Amniotic stem cell (primary cell): Measurements from ENCODE around the gene ANKS1A.
"Not testable (repeated sequence)": the region's sequence is repeated elsewhere in the genome, so short reads cannot be mapped to it uniquely, and the experiment has no call there.

Source experiments
- DNase-seq: peaks from one replicate; lab custom pipeline; 2025; lab: John Stamatoyannopoulos, UW

ANKS1A gene

DNA sequence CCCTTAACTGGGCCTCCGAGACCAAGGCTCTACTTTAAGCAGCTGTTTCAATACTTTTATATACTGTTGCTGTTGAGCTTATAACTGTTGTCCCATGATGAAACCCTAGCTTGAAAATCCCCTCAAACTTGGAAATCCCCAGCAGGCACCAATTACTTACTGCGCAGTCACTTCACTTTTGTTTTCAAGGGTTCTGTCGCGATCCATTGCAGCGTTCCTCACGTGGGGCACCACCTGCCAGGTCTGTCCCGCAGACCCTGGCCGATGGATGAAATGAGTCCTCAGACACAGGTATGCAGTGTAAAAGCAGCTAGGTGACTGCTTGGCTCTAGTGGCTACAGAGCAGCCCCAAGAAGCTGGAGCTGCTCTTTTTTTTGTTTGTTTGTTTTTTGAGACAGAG is 218.2 kb downstream of the ANKS1A start:
- DNase-seq, result not testable (repeated sequence)

DNA sequence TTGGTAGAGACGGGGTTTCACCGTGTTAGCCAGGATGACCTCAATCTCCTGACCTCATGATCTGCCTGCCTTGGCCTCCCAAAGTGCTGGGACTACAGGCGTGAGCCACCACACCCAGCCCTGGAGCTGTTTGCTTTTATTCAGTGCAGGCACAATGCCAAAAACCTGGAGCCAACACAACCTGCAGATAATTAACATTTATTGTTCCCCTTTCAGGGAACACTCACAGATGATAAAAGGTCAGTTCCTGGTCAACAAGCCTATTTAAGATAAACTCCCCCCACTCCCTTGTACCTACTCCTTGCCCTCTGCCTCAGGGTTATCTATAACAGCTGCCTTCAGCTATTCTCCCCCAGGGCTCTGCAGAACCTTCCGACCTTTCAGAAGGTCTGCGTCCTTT is 218.7 kb downstream of the ANKS1A start:
- DNase-seq, result not testable (repeated sequence)

- no peak for DNase-seq
These were observed 219.3 kb downstream of the ANKS1A start for GRCh38 chr6:35108309-35108885.

DNA sequence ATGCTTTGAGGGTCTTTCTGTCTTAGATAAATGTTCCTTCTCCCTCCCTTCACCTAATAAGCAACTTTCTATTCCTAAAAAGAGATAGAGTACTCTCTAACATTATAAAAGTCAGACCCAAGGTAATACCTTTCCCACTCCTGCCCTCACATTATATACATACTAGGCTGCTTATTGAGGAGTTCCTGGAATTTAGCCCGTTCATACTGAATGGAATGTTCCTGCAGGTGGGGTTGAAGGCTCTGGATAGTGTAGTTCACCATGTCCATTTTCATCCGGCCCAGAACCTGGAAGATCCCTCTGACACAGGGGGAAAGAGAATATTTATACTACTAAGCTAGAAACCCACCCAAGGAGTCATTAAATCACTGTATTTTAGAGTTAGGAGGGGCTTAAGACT is 231.7 kb downstream of the ANKS1A start:
- DNase-seq, result no peak

DNA sequence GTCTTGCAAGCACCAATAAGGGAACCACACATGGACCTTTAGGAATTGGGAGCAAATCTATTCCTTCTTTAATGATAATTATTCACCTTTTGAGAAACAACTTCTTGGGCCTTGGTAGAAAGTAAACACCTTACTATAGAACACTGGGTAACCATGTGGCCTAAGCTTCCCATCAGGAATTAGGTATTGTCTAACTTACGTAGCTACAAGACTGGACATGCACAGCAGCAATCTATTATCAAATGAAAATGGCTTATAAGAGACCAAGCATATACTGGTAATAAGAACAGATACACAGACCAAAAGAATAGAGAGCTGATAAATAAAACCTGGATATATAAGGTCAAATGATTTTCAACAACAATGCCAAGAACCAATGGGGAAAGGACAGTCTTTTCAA is 235.3 kb downstream of the ANKS1A start:
- DNase-seq, result no peak

- DNase-seq, result no peak
These were observed 239.0 kb downstream of the ANKS1A start for GRCh38 chr6:35128042-35128441.

GRCh38 chr6:35128496-35128895 is 239.4 kb downstream of the ANKS1A start:
- DNase-seq, result no peak

GRCh38 chr6:35136185-35136584 is 247.1 kb downstream of the ANKS1A start:
- DNase-seq, result no peak

- not testable (repeated sequence) for DNase-seq
These were observed 249.1 kb downstream of the ANKS1A start for GRCh38 chr6:35138191-35138590.

DNA sequence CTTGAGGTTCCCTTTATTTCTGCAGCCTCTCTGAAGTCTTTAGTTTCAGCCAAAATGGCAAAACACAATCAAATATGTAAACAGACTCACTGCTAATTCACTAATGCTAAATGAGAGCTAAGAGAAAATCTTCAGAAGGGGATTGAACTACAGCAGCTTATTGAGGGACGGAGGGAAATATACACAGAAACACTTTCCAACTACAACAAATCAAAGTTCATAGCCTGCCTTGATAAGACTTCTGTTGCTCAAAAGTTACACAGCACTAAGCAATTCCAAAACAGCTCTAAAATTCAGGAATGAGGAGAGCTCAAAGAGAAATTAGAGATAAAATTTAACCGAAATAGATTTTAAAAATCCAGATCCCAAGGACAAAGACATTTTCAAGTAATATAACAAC is 250.4 kb downstream of the ANKS1A start:
- DNase-seq, result no peak

DNA sequence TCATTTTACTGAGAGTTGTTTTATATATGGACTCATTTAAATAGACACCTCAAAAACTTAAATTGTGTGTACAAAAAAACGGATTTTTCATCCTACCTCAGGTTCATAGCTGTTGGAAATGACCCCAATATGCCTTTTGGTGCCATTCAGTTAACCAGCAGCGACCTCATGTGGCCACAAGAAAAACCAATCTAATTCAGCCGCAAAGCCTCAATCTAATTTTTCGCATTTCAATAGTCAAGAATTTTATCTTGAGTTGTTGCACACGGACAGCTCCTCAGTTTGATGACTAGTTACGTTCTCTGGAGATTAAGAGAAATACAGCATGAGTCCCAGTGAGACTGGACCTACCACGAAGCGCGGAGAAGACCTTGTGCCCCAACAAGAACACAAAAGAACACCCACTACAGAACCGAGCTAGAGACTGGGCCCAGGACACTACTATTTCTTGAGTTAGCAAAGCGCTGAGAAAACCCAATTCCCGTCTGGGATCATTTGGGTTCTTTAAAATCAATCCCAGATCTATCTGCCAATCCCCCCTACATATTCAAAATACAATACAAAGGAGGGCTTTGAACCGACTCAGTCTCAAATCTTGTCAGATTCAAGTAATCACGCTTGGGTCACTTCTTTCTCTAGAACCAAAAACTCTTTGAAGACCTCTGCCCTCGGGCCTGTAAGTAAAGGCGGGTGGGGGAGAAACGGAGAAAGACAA is 251.0 kb downstream of the ANKS1A start:
- no peak for DNase-seq

DNA sequence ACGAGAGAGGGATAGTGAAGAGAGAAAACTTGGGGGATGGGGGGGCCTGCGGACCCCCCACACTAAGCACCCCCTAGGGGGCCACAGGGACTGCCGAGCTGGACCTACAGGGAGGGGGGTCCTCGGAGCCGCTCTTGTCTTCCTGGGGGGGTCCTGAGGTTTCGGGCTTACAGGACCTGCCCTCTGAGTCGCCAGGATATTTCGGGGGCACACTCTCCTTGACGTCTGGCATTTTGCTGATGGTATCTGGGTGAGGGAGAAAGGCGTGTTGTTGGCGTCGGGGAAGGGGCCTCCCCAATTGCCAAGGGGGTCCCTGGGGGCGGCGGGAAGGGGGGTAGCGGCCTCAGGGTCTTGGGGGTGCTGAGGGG is 251.6 kb downstream of the ANKS1A start:
- no peak for DNase-seq
